GM12864 (cell line): ENCODE data around the gene PSMD5.

ENCODE experiments used
- DNase-seq: peaks from one replicate; pipeline ENCODE4 v3.0.0-alpha.2; 2011; ENCODE audit warnings: low read depth
- H3K4me3 ChIP-seq: 2 replicates; pipeline ENCODE4 v1.5.1; 2011; ENCODE audit warnings: mild to moderate bottlenecking, low read depth, low read length, control low read depth
- TF ChIP-seq, protein P1 (sequence below): IDR thresholded peaks from 2 replicates; pipeline ENCODE4 v1.5.1; 2011; ENCODE audit warnings: low read depth, mild to moderate bottlenecking, moderate library complexity, low read length, control low read depth, inconsistent platforms; ENCODE audit errors: missing control alignments

PSMD5 gene

GRCh38 chr9:120888626-120889025 is 45.9 kb upstream of the PSMD5 start:
- H3K4me3 ChIP-seq: no peak overlapping the region
- DNase-seq: no peak
- TF ChIP-seq, protein P1, sequence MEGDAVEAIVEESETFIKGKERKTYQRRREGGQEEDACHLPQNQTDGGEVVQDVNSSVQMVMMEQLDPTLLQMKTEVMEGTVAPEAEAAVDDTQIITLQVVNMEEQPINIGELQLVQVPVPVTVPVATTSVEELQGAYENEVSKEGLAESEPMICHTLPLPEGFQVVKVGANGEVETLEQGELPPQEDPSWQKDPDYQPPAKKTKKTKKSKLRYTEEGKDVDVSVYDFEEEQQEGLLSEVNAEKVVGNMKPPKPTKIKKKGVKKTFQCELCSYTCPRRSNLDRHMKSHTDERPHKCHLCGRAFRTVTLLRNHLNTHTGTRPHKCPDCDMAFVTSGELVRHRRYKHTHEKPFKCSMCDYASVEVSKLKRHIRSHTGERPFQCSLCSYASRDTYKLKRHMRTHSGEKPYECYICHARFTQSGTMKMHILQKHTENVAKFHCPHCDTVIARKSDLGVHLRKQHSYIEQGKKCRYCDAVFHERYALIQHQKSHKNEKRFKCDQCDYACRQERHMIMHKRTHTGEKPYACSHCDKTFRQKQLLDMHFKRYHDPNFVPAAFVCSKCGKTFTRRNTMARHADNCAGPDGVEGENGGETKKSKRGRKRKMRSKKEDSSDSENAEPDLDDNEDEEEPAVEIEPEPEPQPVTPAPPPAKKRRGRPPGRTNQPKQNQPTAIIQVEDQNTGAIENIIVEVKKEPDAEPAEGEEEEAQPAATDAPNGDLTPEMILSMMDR: no peak

GRCh38 chr9:120886490-120886967 is 43.8 kb upstream of the PSMD5 start:
- DNase-seq: no peak
- TF ChIP-seq, protein P1: no peak

DNA sequence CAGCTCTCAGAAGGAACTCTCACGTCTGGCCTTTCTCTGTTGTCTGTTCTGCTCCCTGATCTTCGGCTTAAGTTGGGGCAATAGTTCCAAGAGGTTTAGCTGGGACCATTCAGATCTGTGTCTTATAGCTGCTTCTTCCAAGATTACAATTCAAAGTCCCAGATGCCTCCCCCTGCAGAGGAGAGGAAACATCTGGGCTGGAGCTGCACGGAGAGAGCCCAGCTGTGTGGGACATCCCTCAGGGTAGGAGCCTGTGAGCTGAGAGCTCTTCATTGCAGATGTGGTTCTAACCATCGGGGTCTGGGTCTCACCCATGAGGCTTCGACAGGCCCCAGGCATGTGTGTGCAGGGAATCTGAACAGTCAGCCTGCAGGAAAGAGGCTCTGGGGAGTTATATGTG is 43.2 kb upstream of the PSMD5 start:
- DNase-seq: no peak
- H3K4me3 ChIP-seq: no peak overlapping the region
- TF ChIP-seq, protein P1: no peak

More at GRCh38 chr9:120886490-120886967, 43.8 kb upstream of the PSMD5 start:
- no peak overlapping the region for H3K4me3 ChIP-seq

DNA sequence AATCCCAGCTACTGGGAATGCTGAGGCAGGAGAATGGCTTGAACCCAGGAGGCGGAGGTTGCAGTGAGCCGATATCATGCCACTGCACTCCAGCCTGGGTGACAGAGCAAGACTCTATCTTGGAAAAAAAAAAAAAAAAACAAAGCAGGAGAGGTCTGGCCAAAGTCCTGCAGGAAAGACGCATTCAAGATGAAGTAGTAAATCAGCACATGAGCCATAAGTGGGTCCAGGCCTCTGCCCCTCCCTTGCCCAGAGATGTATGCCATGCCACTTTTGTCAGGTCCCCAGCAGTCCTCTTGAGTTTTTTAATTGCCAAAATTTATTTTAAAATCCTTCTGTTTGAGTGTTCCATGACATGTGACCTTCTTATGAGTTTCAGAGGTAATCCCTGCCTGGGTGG is 42.7 kb upstream of the PSMD5 start:
- DNase-seq: no peak
- TF ChIP-seq, protein P1: no peak
- no peak overlapping the region for H3K4me3 ChIP-seq

DNA sequence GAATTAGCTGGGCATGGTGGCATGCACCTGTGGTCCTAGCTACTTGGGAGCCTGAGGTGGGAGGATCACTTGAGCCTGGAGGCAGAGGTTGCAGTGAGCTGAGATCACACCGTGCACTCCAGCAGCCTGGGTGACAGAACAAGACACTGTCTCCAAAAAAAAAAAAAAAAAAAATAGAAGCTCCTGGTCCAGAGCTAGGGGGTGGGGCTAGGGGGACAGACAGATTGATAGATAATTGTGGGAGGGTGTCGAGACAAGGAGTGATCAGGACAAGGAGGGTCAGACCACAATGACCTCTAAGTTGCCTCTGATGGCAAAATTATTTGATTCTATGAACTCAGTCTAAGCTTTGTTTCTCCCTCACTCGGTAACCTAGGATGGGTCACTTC is 40.9 kb upstream of the PSMD5 start:
- H3K4me3 ChIP-seq: no peak overlapping the region
- no peak for DNase-seq
- TF ChIP-seq, protein P1: no peak

DNA sequence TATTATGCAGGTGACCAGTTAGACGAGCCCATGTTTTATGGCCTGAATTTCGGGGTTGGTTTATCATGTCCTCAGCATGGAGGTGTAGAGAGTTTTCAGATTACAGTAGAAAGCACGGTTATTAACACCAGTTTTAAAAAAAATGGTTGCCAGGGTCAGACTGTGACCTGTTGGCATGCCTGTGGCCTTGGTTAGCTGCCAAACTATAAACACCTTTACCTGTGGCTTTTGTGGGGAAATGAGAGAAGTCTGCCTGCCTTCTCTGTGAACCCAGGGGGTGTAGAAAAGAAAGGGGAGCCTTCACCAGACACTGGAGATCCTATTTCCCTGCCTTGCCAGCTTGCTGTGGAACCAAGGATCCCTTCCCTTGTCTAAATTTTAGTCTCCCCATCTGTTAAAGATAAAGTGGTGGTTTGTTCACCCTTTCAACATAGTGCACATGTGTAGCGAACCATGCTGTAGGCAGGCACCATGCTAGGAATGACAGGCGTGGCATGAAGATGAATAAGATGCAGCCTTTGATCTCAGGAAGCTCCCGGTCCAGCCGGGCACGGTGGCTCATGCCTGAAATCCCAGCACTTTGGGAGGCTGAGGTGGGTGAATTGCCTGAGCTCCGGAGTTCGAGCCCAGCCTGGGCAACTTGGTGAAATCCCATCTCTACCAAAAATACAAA is 40.3 kb upstream of the PSMD5 start:
- TF ChIP-seq, protein P1: no peak
- DNase-seq: no peak
- no peak overlapping the region for H3K4me3 ChIP-seq

- no peak overlapping the region for H3K4me3 ChIP-seq
- TF ChIP-seq, protein P1: no peak
- no peak for DNase-seq
These were observed 36.7 kb upstream of the PSMD5 start for GRCh38 chr9:120879446-120879845.
